K562 (cell line): Measurements from ENCODE around the gene RHOF. TPM values are rescaled to one million over a fixed set of nuclear protein-coding genes. Genes with fewer than 3 reads are reported as not detected.

Experiments
- EP400 ChIP-seq: fragments of 450-650 bp; IDR thresholded peaks from 2 replicates; pipeline ENCODE4 v1.6.1; 2017; ENCODE audit warnings: antibody characterized with exemption, mild to moderate bottlenecking, moderate library complexity
- ETV1 ChIP-seq: fragments of 450-650 bp; conservative IDR thresholded peaks from 2 replicates; pipeline ENCODE4 v1.6.1; 2016; ENCODE audit warnings: missing genetic modification characterization, control low read depth, low read depth, missing compliant biosample characterization
- FOXA1 ChIP-seq: fragments of 450-650 bp; IDR thresholded peaks from 2 replicates; pipeline ENCODE4 v1.6.1; 2016; ENCODE audit warnings: mild to moderate bottlenecking, borderline replicate concordance
- HIVEP1 ChIP-seq: fragments of 250-450 bp; sonication (Bioruptor Pico); IDR thresholded peaks from 2 replicates; pipeline ENCODE4 v1.4.0; 2020; ENCODE audit warnings: mild to moderate bottlenecking
- HOXB6 ChIP-seq: fragments of 250-450 bp; sonication (Bioruptor Pico); IDR thresholded peaks from 2 replicates; pipeline ENCODE4 v1.5.1; 2022; ENCODE audit warnings: mild to moderate bottlenecking, borderline replicate concordance
- MEF2A ChIP-seq: IDR thresholded peaks from 2 replicates; pipeline ENCODE4 v1.6.1; 2011; ENCODE audit warnings: low read depth, mild to moderate bottlenecking, low read length, moderate library complexity; ENCODE audit not compliant: control insufficient read depth
- MTF1 ChIP-seq: fragments of 250-450 bp; sonication (Bioruptor Pico); IDR thresholded peaks from 2 replicates; pipeline ENCODE4 v1.9.0; 2021; ENCODE audit warnings: moderate library complexity, mild to moderate bottlenecking, inconsistent platforms, borderline replicate concordance
- NFIX ChIP-seq: fragments of 250-450 bp; sonication (Bioruptor Pico); IDR thresholded peaks from 2 replicates; pipeline ENCODE4 v1.4.0; 2020; ENCODE audit warnings: low read depth, mild to moderate bottlenecking, moderate library complexity
- PCBP2 ChIP-seq: fragments of 200-400 bp; formaldehyde crosslinking; IDR thresholded peaks from 2 replicates; pipeline ENCODE4 v1.6.1; 2018; ENCODE audit warnings: low read length, low read depth, mild to moderate bottlenecking, moderate library complexity; ENCODE audit not compliant: poor library complexity, severe bottlenecking
- PTTG1 ChIP-seq: fragments of 450-650 bp; IDR thresholded peaks from 2 replicates; pipeline ENCODE4 v1.6.1; 2016; ENCODE audit warnings: low read depth, mild to moderate bottlenecking, missing genetic modification characterization, missing compliant biosample characterization
- RHOXF2B ChIP-seq: fragments of 250-450 bp; sonication (Bioruptor Pico); conservative IDR thresholded peaks from 2 replicates; pipeline ENCODE4 v1.5.1; 2021
- SETDB1 ChIP-seq: IDR thresholded peaks from one replicate; pipeline ENCODE4 v1.6.1; 2012; ENCODE audit warnings: low read length, control low read depth, inconsistent platforms
- SMARCB1 ChIP-seq: IDR thresholded peaks from 2 replicates; pipeline ENCODE4 v1.6.1; 2011; ENCODE audit warnings: improper control_type of control experiment, low read depth; ENCODE audit not compliant: insufficient read length
- ZFP30 ChIP-seq: fragments of 250-450 bp; sonication (Bioruptor Pico); IDR thresholded peaks from 2 replicates; pipeline ENCODE4 v1.8.0; 2022; ENCODE audit warnings: moderate library complexity, mild to moderate bottlenecking, inconsistent platforms, borderline replicate concordance
- ZFX ChIP-seq: sonication (generic); formaldehyde crosslinking; IDR thresholded peaks from 2 replicates; pipeline ENCODE4 v1.8.0; 2022; ENCODE audit warnings: mild to moderate bottlenecking, missing genetic modification reagents, moderate library complexity
- ZNF830 ChIP-seq: fragments of 250-450 bp; sonication (Bioruptor Pico); IDR thresholded peaks from 2 replicates; pipeline ENCODE4 v1.5.0; 2021; ENCODE audit warnings: mild to moderate bottlenecking
- ZSCAN29 ChIP-seq: fragments of 450-650 bp; IDR thresholded peaks from 2 replicates; pipeline ENCODE4 v1.6.1; 2017
- polyA plus RNA-seq, 8 experiments: library from polyadenylated mRNA; depleted of rRNA in 4 of 8; stranded (reverse) in 5 of 8; unstranded in 3 of 8; fragments of >200 nt; fragmentation: Nextera tagmentation in 2 of 8; fragmentation: Illumina TruSeq in 1 of 8; extraction: Ambion mirVana in 2 of 8; extraction: Trizol in 1 of 8; gene quantifications; 2 replicates each; pipeline versions ENCODE4 v1.2.1 to v1.2.3, GENCODE V29; 2011 to 2014; ENCODE audit warnings: inconsistent platforms in 1 of 8, missing spikeins in 1 of 8
- total RNA-seq, 7 experiments: library from RNA; depleted of rRNA in 6 of 7; stranded (reverse); fragments of >200 nt in 6 of 7; fragmentation: Illumina TruSeq in 2 of 7; extraction: Trizol in 2 of 7; gene quantifications; 2 replicates each; pipeline versions ENCODE4 v1.2.1 to v1.2.3, GENCODE V29; 2011 to 2021; ENCODE audit warnings: low replicate concordance in 1 of 7
- TF ChIP-seq, protein P1 (sequence below): fragments of 450-650 bp; formaldehyde crosslinking; IDR thresholded peaks from 2 replicates; pipeline ENCODE4 v1.4.0; 2020; ENCODE audit warnings: mild to moderate bottlenecking, moderate library complexity
- TF ChIP-seq, protein P2 (sequence below): fragments of 450-650 bp; IDR thresholded peaks from 2 replicates; pipeline ENCODE4 v1.6.1; 2016; ENCODE audit warnings: mild to moderate bottlenecking
- TF ChIP-seq, protein P3 (sequence below): sonication (generic); formaldehyde crosslinking; IDR thresholded peaks from 2 replicates; pipeline ENCODE4 v1.8.1; 2023; ENCODE audit warnings: mild to moderate bottlenecking, missing genetic modification reagents, moderate library complexity
- TF ChIP-seq, protein P4 (sequence below): sonication (generic); formaldehyde crosslinking; IDR thresholded peaks from 2 replicates; pipeline ENCODE4 v1.8.1; 2023; ENCODE audit warnings: mild to moderate bottlenecking, missing genetic modification reagents

The RHOF gene
- total and polyA plus RNA-seq, 9 of the 15 experiments (the other 6 are each of a cell fraction or from before 2014, with no cell fraction given), result 0.13 to 10.1 (median 4.0) TPM

DNA sequence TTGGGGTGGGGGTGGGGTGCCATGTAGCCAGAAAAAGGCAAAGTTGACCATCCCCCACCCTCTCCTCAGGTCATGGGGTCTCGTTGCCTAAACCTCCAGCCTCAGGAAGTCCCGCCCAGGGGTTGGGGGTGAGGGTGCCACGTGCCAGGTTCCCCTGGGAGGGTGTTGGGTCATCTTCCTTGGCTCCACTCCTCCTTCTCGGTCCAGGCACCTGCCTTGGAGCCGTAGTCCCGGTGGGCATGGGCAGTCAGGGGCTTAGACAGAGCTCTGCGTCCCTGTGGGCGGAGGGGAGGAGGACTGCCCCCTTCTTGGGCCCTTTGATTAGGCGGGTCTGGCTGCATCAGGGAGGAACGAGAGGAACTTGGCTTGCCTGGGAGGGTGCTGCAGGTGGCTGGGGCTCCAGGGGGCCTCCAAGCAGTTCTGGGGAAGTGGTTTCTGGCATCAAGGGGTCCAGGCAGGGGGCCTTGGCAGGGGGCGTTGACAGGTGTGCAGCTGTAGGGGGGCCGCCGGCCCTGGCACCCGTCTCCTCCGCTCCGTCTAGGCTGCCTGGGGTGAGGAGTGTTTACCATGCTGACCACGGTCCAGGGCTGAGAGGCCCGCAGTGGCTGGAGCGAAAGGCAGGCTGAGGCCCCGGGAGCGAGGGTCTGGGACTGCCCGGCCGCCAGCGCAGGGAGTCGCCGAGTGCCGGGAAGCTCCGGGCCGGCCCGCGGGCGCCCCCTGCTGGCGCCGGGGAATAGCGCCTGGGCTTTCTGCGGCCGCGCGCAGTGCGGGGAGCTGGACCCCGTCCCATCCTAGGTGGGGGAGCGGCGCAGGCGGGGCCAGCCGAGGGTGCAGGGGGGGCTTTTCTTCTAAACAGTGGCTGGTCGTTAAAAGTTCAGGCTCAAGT is 18.2 kb upstream of the RHOF start (continued):
- TF ChIP-seq, protein P1, sequence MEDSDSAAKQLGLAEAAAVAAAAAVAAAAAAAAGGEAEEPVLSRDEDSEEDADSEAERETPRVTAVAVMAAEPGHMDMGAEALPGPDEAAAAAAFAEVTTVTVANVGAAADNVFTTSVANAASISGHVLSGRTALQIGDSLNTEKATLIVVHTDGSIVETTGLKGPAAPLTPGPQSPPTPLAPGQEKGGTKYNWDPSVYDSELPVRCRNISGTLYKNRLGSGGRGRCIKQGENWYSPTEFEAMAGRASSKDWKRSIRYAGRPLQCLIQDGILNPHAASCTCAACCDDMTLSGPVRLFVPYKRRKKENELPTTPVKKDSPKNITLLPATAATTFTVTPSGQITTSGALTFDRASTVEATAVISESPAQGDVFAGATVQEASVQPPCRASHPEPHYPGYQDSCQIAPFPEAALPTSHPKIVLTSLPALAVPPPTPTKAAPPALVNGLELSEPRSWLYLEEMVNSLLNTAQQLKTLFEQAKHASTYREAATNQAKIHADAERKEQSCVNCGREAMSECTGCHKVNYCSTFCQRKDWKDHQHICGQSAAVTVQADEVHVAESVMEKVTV, result peak; percentile 88
- TF ChIP-seq PTTG1 (tag) (no peak), ETV1 (tag) (no peak), SETDB1 (no peak), HOXB6 (CRISPR knock-in tag) (no peak), EP400 (no peak), PCBP2 (no peak), SMARCB1 (no peak), MTF1 (no peak), FOXA1 (no peak), ZSCAN29 (no peak), MEF2A (no peak), ZFX (CRISPR knock-in tag) (peak; percentile 58), RHOXF2B (no peak), ZFP30 (CRISPR knock-in tag) (no peak), ZNF830 (no peak), NFIX (no peak), HIVEP1 (CRISPR knock-in tag) (no peak)
- TF ChIP-seq, protein P2, sequence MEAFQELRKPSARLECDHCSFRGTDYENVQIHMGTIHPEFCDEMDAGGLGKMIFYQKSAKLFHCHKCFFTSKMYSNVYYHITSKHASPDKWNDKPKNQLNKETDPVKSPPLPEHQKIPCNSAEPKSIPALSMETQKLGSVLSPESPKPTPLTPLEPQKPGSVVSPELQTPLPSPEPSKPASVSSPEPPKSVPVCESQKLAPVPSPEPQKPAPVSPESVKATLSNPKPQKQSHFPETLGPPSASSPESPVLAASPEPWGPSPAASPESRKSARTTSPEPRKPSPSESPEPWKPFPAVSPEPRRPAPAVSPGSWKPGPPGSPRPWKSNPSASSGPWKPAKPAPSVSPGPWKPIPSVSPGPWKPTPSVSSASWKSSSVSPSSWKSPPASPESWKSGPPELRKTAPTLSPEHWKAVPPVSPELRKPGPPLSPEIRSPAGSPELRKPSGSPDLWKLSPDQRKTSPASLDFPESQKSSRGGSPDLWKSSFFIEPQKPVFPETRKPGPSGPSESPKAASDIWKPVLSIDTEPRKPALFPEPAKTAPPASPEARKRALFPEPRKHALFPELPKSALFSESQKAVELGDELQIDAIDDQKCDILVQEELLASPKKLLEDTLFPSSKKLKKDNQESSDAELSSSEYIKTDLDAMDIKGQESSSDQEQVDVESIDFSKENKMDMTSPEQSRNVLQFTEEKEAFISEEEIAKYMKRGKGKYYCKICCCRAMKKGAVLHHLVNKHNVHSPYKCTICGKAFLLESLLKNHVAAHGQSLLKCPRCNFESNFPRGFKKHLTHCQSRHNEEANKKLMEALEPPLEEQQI, result no peak
- TF ChIP-seq, protein P3, sequence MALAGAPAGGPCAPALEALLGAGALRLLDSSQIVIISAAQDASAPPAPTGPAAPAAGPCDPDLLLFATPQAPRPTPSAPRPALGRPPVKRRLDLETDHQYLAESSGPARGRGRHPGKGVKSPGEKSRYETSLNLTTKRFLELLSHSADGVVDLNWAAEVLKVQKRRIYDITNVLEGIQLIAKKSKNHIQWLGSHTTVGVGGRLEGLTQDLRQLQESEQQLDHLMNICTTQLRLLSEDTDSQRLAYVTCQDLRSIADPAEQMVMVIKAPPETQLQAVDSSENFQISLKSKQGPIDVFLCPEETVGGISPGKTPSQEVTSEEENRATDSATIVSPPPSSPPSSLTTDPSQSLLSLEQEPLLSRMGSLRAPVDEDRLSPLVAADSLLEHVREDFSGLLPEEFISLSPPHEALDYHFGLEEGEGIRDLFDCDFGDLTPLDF (CRISPR knock-in tag), result 0 out of 2 replicates have a peak, but pooled peaks have one; percentile 41
- TF ChIP-seq, protein P4, sequence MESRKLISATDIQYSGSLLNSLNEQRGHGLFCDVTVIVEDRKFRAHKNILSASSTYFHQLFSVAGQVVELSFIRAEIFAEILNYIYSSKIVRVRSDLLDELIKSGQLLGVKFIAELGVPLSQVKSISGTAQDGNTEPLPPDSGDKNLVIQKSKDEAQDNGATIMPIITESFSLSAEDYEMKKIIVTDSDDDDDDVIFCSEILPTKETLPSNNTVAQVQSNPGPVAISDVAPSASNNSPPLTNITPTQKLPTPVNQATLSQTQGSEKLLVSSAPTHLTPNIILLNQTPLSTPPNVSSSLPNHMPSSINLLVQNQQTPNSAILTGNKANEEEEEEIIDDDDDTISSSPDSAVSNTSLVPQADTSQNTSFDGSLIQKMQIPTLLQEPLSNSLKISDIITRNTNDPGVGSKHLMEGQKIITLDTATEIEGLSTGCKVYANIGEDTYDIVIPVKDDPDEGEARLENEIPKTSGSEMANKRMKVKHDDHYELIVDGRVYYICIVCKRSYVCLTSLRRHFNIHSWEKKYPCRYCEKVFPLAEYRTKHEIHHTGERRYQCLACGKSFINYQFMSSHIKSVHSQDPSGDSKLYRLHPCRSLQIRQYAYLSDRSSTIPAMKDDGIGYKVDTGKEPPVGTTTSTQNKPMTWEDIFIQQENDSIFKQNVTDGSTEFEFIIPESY (CRISPR knock-in tag), result peak; percentile 41; the same call in 1 of the 2 replicates
